Fibroblast of the conjunctiva (primary cell): ENCODE measurements around the gene STX7.
"Not testable (repeated sequence)": the region's sequence is repeated elsewhere in the genome, so short reads cannot be mapped to it uniquely, and the experiment has no call there.

Source experiments
- DNase-seq: peaks from one replicate; pipeline ENCODE4 v3.0.0-alpha.2; 2010; ENCODE audit warnings: low read depth

Gene STX7, protein sequence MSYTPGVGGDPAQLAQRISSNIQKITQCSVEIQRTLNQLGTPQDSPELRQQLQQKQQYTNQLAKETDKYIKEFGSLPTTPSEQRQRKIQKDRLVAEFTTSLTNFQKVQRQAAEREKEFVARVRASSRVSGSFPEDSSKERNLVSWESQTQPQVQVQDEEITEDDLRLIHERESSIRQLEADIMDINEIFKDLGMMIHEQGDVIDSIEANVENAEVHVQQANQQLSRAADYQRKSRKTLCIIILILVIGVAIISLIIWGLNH

GRCh38 chr6:132512638-132513632 is at the start of gene STX7:
TSS of gene STX7 (minus strand) at chr6:132513116. CDS start at chr6:132503530, 9,586 bp downstream.
- DNase-seq: peak; percentile 57

DNA sequence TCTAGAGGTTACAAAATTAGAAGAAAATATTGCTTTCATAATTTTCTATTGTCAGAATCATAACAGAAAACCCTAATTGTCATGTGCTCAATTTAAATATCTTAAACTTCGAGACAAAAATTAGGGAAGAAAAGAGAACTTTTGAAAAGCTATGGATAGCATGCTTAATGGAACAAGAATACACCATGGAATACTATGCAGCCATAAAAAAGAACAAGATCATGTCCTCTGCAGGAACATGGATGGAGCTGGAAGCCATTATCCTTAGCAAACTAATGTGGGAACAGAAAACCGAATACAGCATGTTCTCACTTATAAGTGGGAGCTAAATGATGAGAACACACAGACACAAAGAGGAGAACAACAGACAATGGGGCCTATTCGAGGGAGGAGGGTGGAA is 47.2 kb upstream of the STX7 start:
- not testable (repeated sequence) for DNase-seq

- DNase-seq: no peak
These were observed 39.5 kb upstream of the STX7 start, which contains the start of gene TAAR8 for GRCh38 chr6:132552372-132552771. TSS of gene TAAR8 (plus strand) at chr6:132552672. CDS start at chr6:132552693, 21 bp downstream.

GRCh38 chr6:132551214-132551613 is 38.3 kb upstream of the STX7 start:
- no peak for DNase-seq

DNA sequence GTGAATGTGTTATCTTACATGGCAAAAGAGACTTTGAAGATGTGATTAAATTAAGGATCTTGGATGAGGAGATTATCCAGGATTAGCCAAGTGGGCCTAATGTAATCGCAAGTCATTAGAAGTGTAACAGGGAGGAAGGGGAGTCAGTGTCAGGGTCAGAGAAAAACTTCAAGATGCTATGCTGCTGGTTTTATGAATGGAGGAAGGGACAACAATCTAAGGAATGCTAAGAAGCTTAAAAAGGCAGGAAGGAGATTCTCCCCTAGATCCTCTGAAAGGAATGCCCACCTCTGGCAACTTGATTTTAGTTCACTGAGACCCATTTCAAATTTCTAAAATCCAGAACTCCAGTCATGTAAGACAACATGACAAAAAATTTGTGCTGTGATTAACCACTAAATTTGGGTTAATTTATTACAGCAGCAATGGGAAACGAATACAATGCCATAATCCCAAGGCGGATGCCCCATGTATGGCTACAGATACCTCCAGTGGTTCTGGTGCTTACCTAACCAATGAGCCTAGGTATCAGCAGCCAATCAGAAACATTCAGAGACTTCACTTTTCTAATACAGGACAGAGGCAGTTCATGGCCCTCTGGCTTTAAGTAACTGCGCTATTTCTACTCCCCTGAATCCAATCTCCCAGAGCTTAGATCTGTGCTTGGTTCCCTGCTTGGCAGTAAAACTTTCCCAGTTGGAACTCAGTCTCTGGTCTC is 36.0 kb upstream of the STX7 start:
- DNase-seq: no peak

DNA sequence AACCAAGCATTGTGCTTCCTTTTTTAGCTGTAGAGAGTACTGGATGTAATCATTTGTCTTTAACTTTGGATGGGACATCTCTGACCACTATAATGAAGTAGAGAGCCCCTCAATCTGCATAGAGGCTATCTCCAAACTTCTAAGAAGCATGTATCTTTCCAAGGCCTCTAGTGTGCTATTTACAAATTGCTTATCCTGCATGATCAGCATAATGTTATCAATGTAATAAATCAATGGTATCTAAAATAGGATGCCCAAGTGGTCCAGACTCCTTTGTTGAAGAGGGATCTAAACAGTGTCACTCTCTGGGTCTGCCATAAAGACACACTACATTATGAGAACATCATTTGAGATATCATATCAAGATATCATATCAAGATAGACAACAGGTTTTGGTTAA is 31.9 kb upstream of the STX7 start:
- DNase-seq: no peak

DNA sequence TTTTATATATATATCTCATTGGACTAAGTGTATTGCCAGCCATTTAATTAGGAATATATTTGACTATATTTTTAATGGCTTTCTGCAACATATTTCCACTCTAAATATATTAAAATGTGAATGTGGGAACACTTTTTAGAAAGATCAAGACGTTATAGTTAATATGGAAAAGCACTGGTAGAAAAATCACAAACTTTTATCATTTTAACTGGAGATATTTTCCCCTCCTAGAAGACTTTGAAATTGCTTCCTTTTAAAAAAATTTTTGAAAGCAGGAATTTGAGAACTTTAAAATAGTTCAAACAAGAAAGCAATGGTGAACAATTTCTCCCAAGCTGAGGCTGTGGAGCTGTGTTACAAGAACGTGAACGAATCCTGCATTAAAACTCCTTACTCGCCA is 25.1 kb upstream of the STX7 start, which contains the start of gene TAAR9:
TSS of gene TAAR9 (plus strand) at position 301 of the 400 bp plus-strand sequence. CDS start at position 314, 13 bp downstream.
- DNase-seq: no peak

DNA sequence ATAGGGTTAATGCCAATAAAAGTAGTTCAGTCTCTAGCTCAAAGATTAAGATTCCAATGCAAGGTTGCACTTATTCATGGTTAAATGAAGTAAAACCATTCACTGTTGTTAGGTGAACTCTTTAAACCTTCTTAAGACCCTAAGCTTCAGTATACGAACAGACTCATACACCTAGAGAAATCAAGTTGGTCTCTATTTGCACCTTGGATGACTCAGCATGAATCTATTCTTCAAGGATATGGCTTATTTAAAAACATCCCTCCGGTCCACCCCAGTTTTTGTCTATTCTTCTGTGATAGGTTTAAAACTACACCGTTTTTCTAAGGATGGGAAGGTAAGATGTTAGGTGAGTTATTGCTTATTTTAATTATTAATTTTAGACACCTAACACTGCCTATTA is 24.2 kb upstream of the STX7 start:
- DNase-seq: no peak

DNA sequence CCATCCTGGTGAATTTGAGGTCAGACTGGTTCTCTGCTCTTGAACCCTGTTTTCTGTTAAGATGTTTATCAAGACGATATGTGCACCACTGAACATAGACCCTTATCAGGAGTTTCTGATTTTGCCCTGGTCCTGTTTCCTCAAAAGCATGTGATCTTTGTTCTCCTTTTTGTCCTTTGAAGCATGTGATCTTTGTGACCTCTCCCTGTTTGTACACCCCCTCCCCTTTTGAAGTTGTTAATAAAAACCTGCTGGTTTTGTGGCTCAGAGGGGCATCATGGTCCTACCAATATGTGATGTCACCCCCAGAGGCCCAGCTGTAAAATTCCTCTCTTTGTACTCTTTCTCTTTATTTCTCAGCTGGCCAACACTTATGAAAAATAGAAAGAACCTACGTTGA is 21.6 kb upstream of the STX7 start:
- DNase-seq: not testable (repeated sequence)

- DNase-seq: peak; percentile 55
These were observed 17.5 kb upstream of the STX7 start for GRCh38 chr6:132530293-132530974.

GRCh38 chr6:132527791-132528190 is 14.9 kb upstream of the STX7 start:
- DNase-seq: no peak

DNA sequence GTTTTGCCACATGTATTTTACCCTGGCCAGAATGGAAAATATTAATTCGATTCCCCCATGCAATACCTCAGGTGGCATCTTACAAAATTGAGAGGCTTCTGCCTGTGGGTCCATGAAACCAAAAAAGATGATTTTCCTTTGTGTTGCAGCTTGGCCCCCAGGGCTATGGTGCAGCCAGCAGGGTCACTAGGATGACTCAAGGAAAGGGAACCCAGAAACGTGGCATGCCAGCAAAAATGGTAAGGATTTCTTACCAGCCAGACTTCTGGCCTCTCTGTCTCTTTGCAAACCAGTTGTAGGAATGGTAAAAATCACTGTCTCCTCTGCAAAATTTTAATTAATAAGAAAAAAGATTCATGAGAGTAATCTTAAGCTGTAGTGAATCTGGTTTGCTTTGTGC is 13.5 kb upstream of the STX7 start:
- DNase-seq: no peak

DNA sequence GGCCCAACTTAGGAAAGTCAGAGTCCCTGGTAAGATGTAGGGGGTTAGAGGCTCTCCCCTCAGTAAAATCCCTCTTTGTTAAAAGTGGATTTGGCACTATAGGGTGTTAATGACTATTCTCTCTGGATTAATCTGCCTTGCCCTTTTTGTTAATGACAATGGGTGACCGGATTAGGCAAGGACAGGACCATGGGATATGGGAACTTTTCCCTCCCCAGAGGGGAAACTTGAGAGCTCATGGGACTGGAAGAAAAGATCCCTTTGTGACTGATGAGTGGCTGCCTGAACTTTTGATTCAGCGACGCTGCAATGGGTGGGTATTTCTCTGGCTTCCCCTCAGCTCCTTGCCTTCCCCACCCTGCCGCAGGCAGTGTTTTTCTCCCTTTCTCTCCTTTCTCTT is 12.9 kb upstream of the STX7 start:
- DNase-seq: no peak

DNA sequence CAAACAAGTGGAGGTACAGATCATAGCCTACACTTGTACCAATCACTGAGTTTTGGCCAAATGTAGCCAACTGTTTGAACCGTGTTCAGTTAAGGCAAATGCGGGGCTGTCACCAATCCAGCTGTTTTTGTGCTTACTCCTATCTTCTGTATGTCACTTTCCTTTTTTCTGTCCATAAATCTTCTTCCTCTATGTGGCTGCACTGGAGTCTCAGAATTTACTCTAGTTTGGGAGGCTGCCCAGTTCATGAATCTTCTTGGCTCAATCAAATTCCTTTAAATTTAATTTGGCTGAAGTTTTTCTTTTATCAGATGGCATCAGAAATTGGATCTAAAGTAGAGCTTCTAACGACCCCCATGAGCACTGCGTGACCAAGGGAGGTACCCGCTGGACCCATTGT is 11.7 kb upstream of the STX7 start:
- DNase-seq: no peak

DNA sequence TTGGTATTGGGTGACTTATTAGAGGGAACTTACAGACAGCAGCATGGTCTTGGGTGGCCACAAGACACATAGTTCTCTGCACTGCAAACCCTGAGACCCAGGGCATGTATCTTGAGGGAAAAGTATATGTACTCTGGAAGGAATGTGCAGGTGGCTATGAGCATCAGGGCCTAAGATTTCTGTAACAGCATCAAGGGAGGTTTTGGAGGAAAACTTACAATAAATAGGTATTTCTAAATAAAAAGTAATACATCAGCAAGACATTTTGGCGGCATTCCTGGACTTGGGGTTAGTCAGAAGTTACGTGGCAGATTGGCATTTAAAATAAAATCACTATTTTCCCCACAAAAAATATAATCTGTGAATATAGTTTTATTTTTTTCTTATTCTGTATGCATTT is 8.0 kb upstream of the STX7 start:
- DNase-seq: peak; percentile 9

GRCh38 chr6:132515386-132515785 is 2.5 kb upstream of the STX7 start:
- DNase-seq: no peak

GRCh38 chr6:132513831-132514545 is 1.1 kb upstream of the STX7 start:
- DNase-seq: no peak

- DNase-seq: no peak
These were observed 626 bp downstream of the STX7 start for GRCh38 chr6:132512342-132512637.

DNA sequence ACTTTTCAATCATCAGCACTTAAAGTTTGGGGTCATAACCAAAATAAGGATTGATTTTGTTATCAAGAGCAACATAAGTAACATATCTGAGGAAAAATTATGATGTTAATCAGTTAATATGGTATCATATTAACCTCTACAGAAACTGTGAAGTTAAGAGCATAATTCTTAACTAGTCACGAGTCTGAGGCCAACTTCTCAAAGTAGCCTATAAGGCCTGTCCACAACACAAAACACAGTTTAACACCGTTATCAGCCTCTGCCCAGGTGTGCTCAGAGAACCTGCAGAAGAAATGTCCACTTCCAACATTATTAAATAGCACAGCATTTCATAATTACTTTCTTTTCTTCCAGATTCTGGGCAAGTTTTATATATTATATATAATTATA is 1.1 kb downstream of the STX7 start:
- DNase-seq: no peak

GRCh38 chr6:132511210-132511830 is 1.6 kb downstream of the STX7 start:
- no peak for DNase-seq
